22Rv1 (cell line): ENCODE results near the gene RPA1.

Experiments used
- H3K27ac ChIP-seq: fragments of 450-650 bp; 2 replicates; pipeline ENCODE4 v1.5.1; 2017
- CTCF ChIP-seq: fragments of 450-650 bp; IDR thresholded peaks from 2 replicates; pipeline ENCODE4 v1.5.1; 2017; ENCODE audit warnings: mild to moderate bottlenecking
- ZFX ChIP-seq: fragments of 450-650 bp; IDR thresholded peaks from 2 replicates; pipeline ENCODE4 v1.6.1; 2017; ENCODE audit warnings: antibody characterized with exemption, borderline replicate concordance

The RPA1 gene

GRCh38 chr17:1916963-1917715 lies 87.3 kb downstream of the RPA1 start:
- TF ChIP-seq ZFX (no peak), CTCF (no peak)
- H3K27ac ChIP-seq: no peak overlapping the region

GRCh38 chr17:1918346-1919162 lies 88.7 kb downstream of the RPA1 start:
- TF ChIP-seq ZFX (no peak), CTCF (no peak)

GRCh38 chr17:1919201-1919600 lies 89.4 kb downstream of the RPA1 start:
- TF ChIP-seq ZFX (no peak), CTCF (no peak)
- no peak overlapping the region for H3K27ac ChIP-seq

More at GRCh38 chr17:1918346-1919162, 88.7 kb downstream of the RPA1 start:
- no peak overlapping the region for H3K27ac ChIP-seq

GRCh38 chr17:1920948-1921351 lies 91.1 kb downstream of the RPA1 start:
- TF ChIP-seq CTCF: no peak
- no peak for TF ChIP-seq ZFX
- no peak overlapping the region for H3K27ac ChIP-seq

- H3K27ac ChIP-seq: no peak overlapping the region
- TF ChIP-seq ZFX (no peak), CTCF (no peak)
These were observed 99.2 kb downstream of the RPA1 start for GRCh38 chr17:1928976-1929375.

GRCh38 chr17:1930337-1930645 lies 100.5 kb downstream of the RPA1 start:
- H3K27ac ChIP-seq: no peak overlapping the region
- TF ChIP-seq CTCF: no peak
- TF ChIP-seq ZFX: no peak
